IMR-90 (cell line): Measurements from ENCODE around the gene WEE1. TPM values are rescaled to one million over a fixed set of nuclear protein-coding genes. Genes with fewer than 3 reads are reported as not detected.
A peak's percentile ranks its signal among the peaks of the same experiment; 100 is the strongest.

ENCODE experiments used
- ATAC-seq: fragments of 200-7000 bp; cut with Tn5 transposase; 2 replicates; pipeline ENCODE4 v1.9.1; 2020; ENCODE audit warnings: low read depth, mild to moderate bottlenecking, moderate library complexity
- BruUV-seq: library from RNA; stranded (reverse); fragments of 400-500 nt; replicated peaks from 2 replicates; lab custom pipeline; 2021; lab: Mats Ljungman, UMichigan
- CTCF ChIA-PET: fragments of 300-600 bp; formaldehyde crosslinking; extraction: SDS; loops from one replicate; lab custom pipeline; 2021; ENCODE audit warnings: antibody characterized with exemption; lab: Yijun Ruan, JAX
- POLR2A ChIA-PET: fragments of 300-600 bp; sonication (Branson Sonifier 250); formaldehyde crosslinking; loops from one replicate; lab custom pipeline; 2022; ENCODE audit warnings: antibody characterized with exemption; ENCODE audit not compliant: unreplicated experiment; lab: Charles Lee
- DNase-seq: peaks from one replicate; pipeline ENCODE4 v3.0.0; 2013
- H2AFZ ChIP-seq: replicated peaks from 2 replicates; pipeline ENCODE3; 2013; ENCODE audit warnings: low read length, mild to moderate bottlenecking; ENCODE audit not compliant: poor library complexity
- H2AK5ac ChIP-seq: 2 replicates; pipeline ENCODE4 v1.6.1; 2013; ENCODE audit warnings: low read depth, low read length, inconsistent platforms
- H2AK9ac ChIP-seq: replicated peaks from 2 replicates; pipeline ENCODE3; 2013; ENCODE audit warnings: mild to moderate bottlenecking, low read depth, low read length, moderate library complexity; ENCODE audit not compliant: poor library complexity
- H2BK120ac ChIP-seq: 2 replicates; pipeline ENCODE4 v1.6.1; 2013; ENCODE audit warnings: low read depth, low read length, inconsistent platforms
- H2BK15ac ChIP-seq: 3 replicates; pipeline ENCODE4 v1.6.1; 2013; ENCODE audit warnings: low read depth, low read length, inconsistent platforms
- H2BK20ac ChIP-seq: 2 replicates; pipeline ENCODE4 v1.6.1; 2013; ENCODE audit warnings: low read depth, mild to moderate bottlenecking, inconsistent platforms, low read length, moderate library complexity
- H2BK5ac ChIP-seq: 2 replicates; pipeline ENCODE4 v1.6.1; 2013; ENCODE audit warnings: mild to moderate bottlenecking, low read depth, low read length, inconsistent platforms; ENCODE audit not compliant: poor library complexity, severe bottlenecking
- H3K14ac ChIP-seq: replicated peaks from 2 replicates; pipeline ENCODE4 v1.6.1; 2013; ENCODE audit warnings: low read depth, low read length, inconsistent platforms
- H3K18ac ChIP-seq: 2 replicates; pipeline ENCODE4 v1.6.1; 2013; ENCODE audit warnings: low read depth, low read length, control low read depth
- H3K23ac ChIP-seq: 2 replicates; pipeline ENCODE4 v1.6.1; 2013; ENCODE audit warnings: low read depth, low read length, inconsistent platforms
- H3K27ac ChIP-seq: 2 replicates; pipeline ENCODE4 v1.5.1; 2013; ENCODE audit warnings: mild to moderate bottlenecking, control low read depth, low read length; ENCODE audit not compliant: insufficient read depth
- H3K27me3 ChIP-seq: 2 replicates; pipeline ENCODE4 v1.6.1; 2013; ENCODE audit warnings: low read length; ENCODE audit not compliant: control insufficient read depth, insufficient read depth
- H3K36me3 ChIP-seq: 2 replicates; pipeline ENCODE4 v1.6.1; 2013; ENCODE audit warnings: low read length, mixed read lengths; ENCODE audit not compliant: control insufficient read depth, insufficient read depth
- H3K4ac ChIP-seq: 2 replicates; pipeline ENCODE4 v1.6.1; 2013; ENCODE audit warnings: low read depth, low read length, inconsistent platforms
- H3K4me1 ChIP-seq: 2 replicates; pipeline ENCODE4 v1.6.1; 2013; ENCODE audit warnings: low read length, mixed read lengths; ENCODE audit not compliant: control insufficient read depth, insufficient read depth
- H3K4me2 ChIP-seq: 2 replicates; pipeline ENCODE4 v1.6.1; 2013; ENCODE audit warnings: low read depth, mild to moderate bottlenecking, control low read depth, low read length, moderate library complexity
- H3K4me3 ChIP-seq: 2 replicates; pipeline ENCODE4 v1.5.1; 2013; ENCODE audit warnings: low read depth, mild to moderate bottlenecking, control low read depth, low read length, moderate library complexity; ENCODE audit not compliant: insufficient read depth
- H3K56ac ChIP-seq: 2 replicates; pipeline ENCODE4 v1.6.1; 2013; ENCODE audit warnings: low read length, inconsistent platforms; ENCODE audit not compliant: insufficient read depth; ENCODE audit errors: extremely low read depth
- H3K79me1 ChIP-seq, 2 experiments: 2 replicates each; pipeline ENCODE4 v1.6.1; 2013; ENCODE audit warnings: low read length in 2 of 2, inconsistent platforms in 1 of 2, low read depth in 1 of 2
- H3K9ac ChIP-seq: 2 replicates; pipeline ENCODE4 v1.6.1; 2013; ENCODE audit warnings: low read depth, low read length, control low read depth
- H3K9me1 ChIP-seq: 2 replicates; pipeline ENCODE4 v1.6.1; 2013; ENCODE audit warnings: low read length, inconsistent platforms; ENCODE audit not compliant: insufficient read depth
- H3K9me3 ChIP-seq: 2 replicates; pipeline ENCODE4 v1.6.1; 2013; ENCODE audit warnings: low read length; ENCODE audit not compliant: control insufficient read depth, insufficient read depth
- H4K20me1 ChIP-seq: 2 replicates; pipeline ENCODE4 v1.6.1; 2013; ENCODE audit warnings: low read length, inconsistent platforms; ENCODE audit not compliant: insufficient read depth
- H4K5ac ChIP-seq: 2 replicates; pipeline ENCODE4 v1.6.1; 2013; ENCODE audit warnings: mild to moderate bottlenecking, low read depth, low read length, control low read depth
- H4K8ac ChIP-seq, 2 experiments: 2 replicates each; pipeline ENCODE4 v1.6.1; 2013; ENCODE audit warnings: low read depth in 2 of 2, low read length in 2 of 2, control low read depth in 1 of 2, inconsistent platforms in 1 of 2
- H4K91ac ChIP-seq: 2 replicates; pipeline ENCODE4 v1.6.1; 2013; ENCODE audit warnings: low read depth, low read length, inconsistent platforms; ENCODE audit not compliant: insufficient read depth
- BHLHE40 ChIP-seq: fragments of 150-350 bp; IDR thresholded peaks from 2 replicates; pipeline ENCODE4 v1.6.1; 2016; ENCODE audit warnings: mild to moderate bottlenecking, low read depth, low read length
- CHD1 ChIP-seq: IDR thresholded peaks from 2 replicates; pipeline ENCODE4 v1.6.1; 2012; ENCODE audit warnings: low read depth, low read length, improper control_type of control experiment
- MXI1 ChIP-seq: IDR thresholded peaks from 2 replicates; pipeline ENCODE4 v1.6.1; 2012; ENCODE audit warnings: low read depth, mild to moderate bottlenecking, low read length, moderate library complexity, borderline replicate concordance
- RFX5 ChIP-seq: IDR thresholded peaks from 2 replicates; pipeline ENCODE4 v1.8.0; 2012; ENCODE audit warnings: low read depth, mild to moderate bottlenecking, low read length, moderate library complexity
- WGBS, 2 experiments: methylation state at CpG; one replicate each; pipeline versions ENCODE4 v1.1.5 to v1.1.7; 2013; ENCODE audit warnings: missing lambda C conversion rate in 2 of 2; ENCODE audit not compliant: insufficient read length in 1 of 2; ENCODE audit errors: extremely low coverage in 2 of 2; 5-methylcytosine and 5-hydroxymethylcytosine counted together
- dilution Hi-C: fragments of 300-500 bp; cut with HindIII; formaldehyde crosslinking; loops from one replicate; pipeline ENCODE4 v1.14.3; 2018; ENCODE audit warnings: low sequenced_read_pairs; ENCODE audit not compliant: unreplicated experiment
- in situ Hi-C: fragments of 300-500 bp; cut with MboI; formaldehyde crosslinking; loops from 3 replicates; pipeline ENCODE4 v1.14.3; 2019; ENCODE audit warnings: low sequenced_read_pairs, inconsistent platforms, mixed read lengths
- intact Hi-C: fragments of 100-400 bp; cut with micrococcal nuclease; formaldehyde crosslinking; loops from 2 replicates; pipeline ENCODE4 v1.10.0; 2022
- polyA plus RNA-seq, 3 experiments: library from polyadenylated mRNA; depleted of rRNA; stranded (reverse); fragments of >200 nt; gene quantifications; 2 replicates each; pipeline ENCODE4 v1.2.3, GENCODE V29; 2012; ENCODE audit warnings: low replicate concordance in 1 of 3
- total RNA-seq: library from RNA; depleted of rRNA; stranded (reverse); fragments of >200 nt; gene quantifications from 2 replicates; pipeline ENCODE4 v1.2.3, GENCODE V29; 2012
- TF ChIP-seq, protein P1 (sequence below): conservative IDR thresholded peaks from 2 replicates; pipeline ENCODE4 v1.5.1; 2012; ENCODE audit warnings: mild to moderate bottlenecking, low read depth, low read length, improper control_type of control experiment

The WEE1 gene
- total and polyA plus RNA-seq, 2 of the 4 experiments (the other 2 are of a cell fraction) = 26.5 to 29.2 TPM

DNA sequence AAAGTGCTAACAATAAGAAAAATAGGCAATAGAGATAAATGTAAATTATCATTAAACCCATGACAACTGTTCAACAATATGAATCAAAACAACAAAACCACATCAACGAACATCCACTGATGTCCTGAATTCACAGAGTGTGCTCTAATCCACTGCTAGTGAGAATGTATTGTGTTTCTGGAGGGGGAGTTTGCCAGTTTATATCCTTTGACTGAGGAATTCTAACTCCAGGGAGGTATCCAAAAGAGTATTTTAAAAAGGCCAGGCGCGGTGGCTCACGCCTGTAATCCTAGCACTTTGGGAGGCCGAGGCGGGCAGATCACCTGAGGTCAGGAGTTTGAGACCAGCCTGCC is 1.7 kb upstream of the WEE1 start (continued):
- TF ChIP-seq RFX5 = no peak

DNA sequence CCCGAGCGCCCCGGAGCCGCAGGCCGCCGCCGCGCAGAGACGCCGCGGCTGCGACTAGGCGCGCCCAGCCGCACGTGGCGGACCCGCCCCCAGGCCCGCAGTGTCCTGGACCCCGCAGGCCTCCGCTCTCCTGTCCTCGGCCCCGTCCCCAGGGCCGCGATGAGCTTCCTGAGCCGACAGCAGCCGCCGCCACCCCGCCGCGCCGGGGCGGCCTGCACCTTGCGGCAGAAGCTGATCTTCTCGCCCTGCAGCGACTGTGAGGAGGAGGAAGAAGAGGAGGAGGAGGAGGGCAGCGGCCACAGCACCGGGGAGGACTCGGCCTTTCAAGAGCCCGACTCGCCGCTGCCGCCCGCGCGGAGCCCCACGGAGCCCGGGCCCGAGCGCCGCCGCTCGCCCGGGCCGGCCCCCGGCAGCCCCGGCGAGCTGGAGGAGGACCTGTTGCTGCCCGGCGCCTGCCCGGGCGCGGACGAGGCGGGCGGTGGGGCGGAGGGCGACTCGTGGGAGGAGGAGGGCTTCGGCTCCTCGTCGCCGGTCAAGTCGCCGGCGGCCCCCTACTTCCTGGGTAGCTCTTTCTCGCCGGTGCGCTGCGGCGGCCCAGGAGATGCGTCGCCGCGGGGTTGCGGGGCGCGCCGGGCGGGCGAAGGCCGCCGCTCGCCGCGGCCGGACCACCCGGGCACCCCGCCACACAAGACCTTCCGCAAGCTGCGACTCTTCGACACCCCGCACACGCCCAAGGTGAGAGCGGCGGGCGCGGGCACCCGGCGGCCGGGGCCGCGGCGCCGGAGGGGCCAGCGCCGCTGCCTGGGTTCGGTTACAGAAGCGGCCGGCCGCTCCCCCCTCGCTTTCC is 528 bp downstream of the WEE1 start:
- DNase-seq (no peak), ATAC-seq (peak; percentile 10)
- no peaks in the 10 kb centered on the region for H3K9me3 ChIP-seq
- H4K91ac ChIP-seq = peak overlapping the region; percentile 88; the same call in 1 of the 2 replicates
- H2BK5ac ChIP-seq = peak overlapping the region; percentile 94
- H3K9me1 ChIP-seq = peaks cover 6% of the 10 kb centered on the region; the same call in 1 of the 2 replicates
- H3K4me1 ChIP-seq = no peaks in the 10 kb centered on the region
- WGBS, 2 experiments = 0% methylated on average over 29 of the region's 122 CpGs; no CpG with 5 or more reads in 1 of the 2 experiments
- H3K36me3 ChIP-seq = no peaks in the 10 kb centered on the region; the same call in 1 of the 2 replicates
- peak overlapping the region; percentile 65 for H3K4me2 ChIP-seq
- H2BK120ac ChIP-seq = peak overlapping the region; percentile 76; the same call in 1 of the 2 replicates
- ChIA-PET POLR2A (interaction anchor here (0.6 kb wide), 2 partner anchors 109 to 731 kb away, joined by 3 to 5 read pairs; partner anchors contain the start of gene ADM), CTCF (interaction anchor here (0.8 kb wide), 1 partner anchor 39 kb away, joined by 3 read pairs; no protein-coding TSS in a partner anchor)
- peaks cover 3% of the 10 kb centered on the region; the same call in 1 of the 2 replicates for H4K20me1 ChIP-seq
- H3K27me3 ChIP-seq = no peaks in the 10 kb centered on the region
- H3K79me1 ChIP-seq = peaks cover 3 to 22% of the 10 kb centered on the region in 2 experiments; a peak in 3 of 4 replicates
- peak overlapping the region; percentile 86; the same call in 1 of the 2 replicates for H3K18ac ChIP-seq
- H2BK15ac ChIP-seq = no peak overlapping the region
- peak overlapping the region; percentile 76 for H3K4me3 ChIP-seq
- peak overlapping the region; percentile 97 for H3K9ac ChIP-seq
- peak overlapping the region; percentile 84 for H2AFZ ChIP-seq
- H3K56ac ChIP-seq = 0 out of 2 replicates have a peak overlapping the region, but pooled peaks have one; percentile 62
- peak overlapping the region; percentile 72 to 88; a peak in 2 of 4 replicates for H4K8ac ChIP-seq
- intact Hi-C loops = loop anchor here (1.0 to 5.0 kb wide), 4 partner anchors 89 to 333 kb away; no protein-coding TSS in a partner anchor
- peak overlapping the region; percentile 91 for H2AK9ac ChIP-seq
- H2BK20ac ChIP-seq = no peak overlapping the region
- 0 out of 2 replicates have a peak overlapping the region, but pooled peaks have one; percentile 83 for H2AK5ac ChIP-seq
- in situ Hi-C loops = no loop called here
- H3K27ac ChIP-seq = peak overlapping the region; percentile 93
- H4K5ac ChIP-seq = peak overlapping the region; percentile 87; the same call in 1 of the 2 replicates
- no peak for TF ChIP-seq BHLHE40
- peak; percentile 97 for TF ChIP-seq MXI1
- TF ChIP-seq CHD1 = peak; percentile 54; the same call in 1 of the 2 replicates
- TF ChIP-seq, protein P1, sequence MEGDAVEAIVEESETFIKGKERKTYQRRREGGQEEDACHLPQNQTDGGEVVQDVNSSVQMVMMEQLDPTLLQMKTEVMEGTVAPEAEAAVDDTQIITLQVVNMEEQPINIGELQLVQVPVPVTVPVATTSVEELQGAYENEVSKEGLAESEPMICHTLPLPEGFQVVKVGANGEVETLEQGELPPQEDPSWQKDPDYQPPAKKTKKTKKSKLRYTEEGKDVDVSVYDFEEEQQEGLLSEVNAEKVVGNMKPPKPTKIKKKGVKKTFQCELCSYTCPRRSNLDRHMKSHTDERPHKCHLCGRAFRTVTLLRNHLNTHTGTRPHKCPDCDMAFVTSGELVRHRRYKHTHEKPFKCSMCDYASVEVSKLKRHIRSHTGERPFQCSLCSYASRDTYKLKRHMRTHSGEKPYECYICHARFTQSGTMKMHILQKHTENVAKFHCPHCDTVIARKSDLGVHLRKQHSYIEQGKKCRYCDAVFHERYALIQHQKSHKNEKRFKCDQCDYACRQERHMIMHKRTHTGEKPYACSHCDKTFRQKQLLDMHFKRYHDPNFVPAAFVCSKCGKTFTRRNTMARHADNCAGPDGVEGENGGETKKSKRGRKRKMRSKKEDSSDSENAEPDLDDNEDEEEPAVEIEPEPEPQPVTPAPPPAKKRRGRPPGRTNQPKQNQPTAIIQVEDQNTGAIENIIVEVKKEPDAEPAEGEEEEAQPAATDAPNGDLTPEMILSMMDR = no peak
- no TSS peak for BruUV-seq
- peak overlapping the region; percentile 92 for H3K14ac ChIP-seq
- peak overlapping the region; percentile 92; the same call in 1 of the 2 replicates for H3K23ac ChIP-seq
- peak overlapping the region; percentile 86 for H3K4ac ChIP-seq
- dilution Hi-C loops = no loop called here
